Tibial nerve (tissue), 4 donors: ENCODE data around the gene TNP2. TPM values are rescaled to one million over a fixed set of nuclear protein-coding genes. Genes with fewer than 3 reads are reported as not detected.

Source experiments
- DNase-seq, 2 donors: peaks; one replicate each; pipeline ENCODE4 v3.0.0-alpha.2; 2019; ENCODE audit warnings: low spot score in 2 of 2
- H3K27ac ChIP-seq, 4 donors: fragments of 200-600 bp; sonication (generic) in 3 of 4; one replicate each; pipeline ENCODE4 v1.5.1; 2017 to 2019; ENCODE audit warnings: mild to moderate bottlenecking in 1 of 4
- H3K27me3 ChIP-seq, 2 donors: fragments of 200-600 bp; sonication (generic) in 1 of 2; one replicate each; pipeline versions ENCODE4 v1.5.1 to v1.6.0; 2017 to 2019
- H3K36me3 ChIP-seq, 3 donors: fragments of 200-600 bp; sonication (generic); one replicate each; pipeline ENCODE4 v1.5.1; 2018 to 2019
- H3K4me1 ChIP-seq, 4 donors: fragments of 200-600 bp; sonication (generic) in 3 of 4; one replicate each; pipeline ENCODE4 v1.5.1; 2017 to 2019
- H3K4me3 ChIP-seq, 4 donors: fragments of 200-600 bp; sonication (generic) in 3 of 4; one replicate each; pipeline ENCODE4 v1.5.1; 2017 to 2019; ENCODE audit warnings: mild to moderate bottlenecking in 1 of 4, moderate library complexity in 1 of 4
- H3K9me3 ChIP-seq, 4 donors: fragments of 200-600 bp; sonication (generic) in 3 of 4; one replicate each; pipeline ENCODE4 v1.5.1; 2017 to 2019
- EP300 ChIP-seq, 2 donors: sonication (generic); formaldehyde crosslinking; IDR thresholded peaks; one replicate each; pipeline ENCODE4 v1.6.1; 2017; ENCODE audit warnings: antibody characterized with exemption in 2 of 2, mild to moderate bottlenecking in 1 of 2
- POLR2A ChIP-seq, 2 donors: fragments of 450-650 bp; IDR thresholded peaks; one replicate each; pipeline ENCODE4 v1.6.1; 2017; ENCODE audit warnings: antibody characterized with exemption in 2 of 2, mild to moderate bottlenecking in 2 of 2, moderate library complexity in 2 of 2
- WGBS, 2 donors: methylation state at CpG; one replicate each; pipeline ENCODE4 v1.1.5; 2018; 5-methylcytosine and 5-hydroxymethylcytosine counted together
- total RNA-seq, 4 donors: library from RNA; depleted of rRNA; stranded (reverse); fragments of >200 nt; gene quantifications; one replicate each; pipeline ENCODE4 v1.1.0, GENCODE V29; 2016
- TF ChIP-seq, protein P1 (sequence below), 5 experiments: fragments of 200-600 bp in 3 of 5; fragments of 450-650 bp in 2 of 5; sonication (generic) in 3 of 5; IDR thresholded peaks; one replicate each; pipeline ENCODE4 v1.5.1; 2016 to 2019; ENCODE audit warnings: antibody characterized with exemption in 5 of 5, mild to moderate bottlenecking in 3 of 5, moderate library complexity in 2 of 5

Gene TNP2
- total RNA-seq, 4 donors from 2014 or later, result not detected

DNA sequence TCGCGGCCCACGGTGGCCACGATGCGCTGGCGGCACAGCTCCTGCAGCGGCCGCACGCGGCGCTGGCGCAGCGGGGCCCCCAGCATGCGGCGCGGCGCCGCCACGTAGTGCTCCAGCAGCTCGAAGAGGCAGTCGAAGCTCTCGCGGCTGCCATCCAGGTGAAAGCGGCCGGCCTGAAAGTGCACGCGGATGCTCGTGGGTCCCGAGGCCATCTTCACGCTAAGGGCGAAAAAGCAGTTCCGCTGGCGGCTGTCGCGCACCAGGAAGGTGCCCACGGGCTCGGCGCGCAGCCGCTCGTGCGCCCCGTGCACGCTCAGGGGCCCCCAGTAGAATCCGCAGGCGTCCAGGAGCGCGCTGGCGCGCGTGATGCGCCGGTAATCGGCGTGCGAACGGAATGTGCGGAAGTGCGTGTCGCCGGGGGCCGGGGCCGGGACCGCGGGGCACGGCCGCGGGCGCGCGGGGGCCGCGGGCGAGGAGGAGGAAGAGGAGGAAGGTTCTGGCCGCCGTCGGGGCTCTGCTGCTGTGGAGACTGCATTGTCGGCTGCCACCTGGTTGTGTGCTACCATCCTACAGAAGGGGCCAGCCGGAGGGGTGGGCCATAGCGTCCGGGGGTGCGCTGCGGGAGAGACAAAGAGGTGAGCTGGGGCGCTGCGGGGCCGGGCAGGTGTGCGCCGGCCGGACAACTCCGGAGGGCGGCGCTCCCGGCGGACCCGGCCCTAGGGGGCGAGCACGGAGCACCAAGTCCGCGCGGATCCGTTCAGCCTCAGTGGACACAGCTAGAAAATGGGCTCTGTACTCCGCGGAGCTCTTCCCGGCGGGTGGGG, 14.0 kb downstream of the TNP2 start:
- no peaks in the 10 kb centered on the region for H3K9me3 ChIP-seq
- H3K27me3 ChIP-seq, result no peaks in the 10 kb centered on the region
- no peak for TF ChIP-seq EP300 (IDR thresholded peaks at IDR 0.05)
- no peak for TF ChIP-seq POLR2A (IDR thresholded peaks at IDR 0.05)
- TF ChIP-seq, protein P1, sequence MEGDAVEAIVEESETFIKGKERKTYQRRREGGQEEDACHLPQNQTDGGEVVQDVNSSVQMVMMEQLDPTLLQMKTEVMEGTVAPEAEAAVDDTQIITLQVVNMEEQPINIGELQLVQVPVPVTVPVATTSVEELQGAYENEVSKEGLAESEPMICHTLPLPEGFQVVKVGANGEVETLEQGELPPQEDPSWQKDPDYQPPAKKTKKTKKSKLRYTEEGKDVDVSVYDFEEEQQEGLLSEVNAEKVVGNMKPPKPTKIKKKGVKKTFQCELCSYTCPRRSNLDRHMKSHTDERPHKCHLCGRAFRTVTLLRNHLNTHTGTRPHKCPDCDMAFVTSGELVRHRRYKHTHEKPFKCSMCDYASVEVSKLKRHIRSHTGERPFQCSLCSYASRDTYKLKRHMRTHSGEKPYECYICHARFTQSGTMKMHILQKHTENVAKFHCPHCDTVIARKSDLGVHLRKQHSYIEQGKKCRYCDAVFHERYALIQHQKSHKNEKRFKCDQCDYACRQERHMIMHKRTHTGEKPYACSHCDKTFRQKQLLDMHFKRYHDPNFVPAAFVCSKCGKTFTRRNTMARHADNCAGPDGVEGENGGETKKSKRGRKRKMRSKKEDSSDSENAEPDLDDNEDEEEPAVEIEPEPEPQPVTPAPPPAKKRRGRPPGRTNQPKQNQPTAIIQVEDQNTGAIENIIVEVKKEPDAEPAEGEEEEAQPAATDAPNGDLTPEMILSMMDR (IDR thresholded peaks at IDR 0.05), result peak in 2 of 5 experiments; percentile 9 to 13
- H3K27ac ChIP-seq, result peak overlapping the region; percentile 76 to 97 (median 92)
- 2 to 3% methylated on average over 60 to 76 of the region's 105 CpGs for WGBS, 2 donors
- peak overlapping the region; percentile 51 to 81 (median 70) for H3K4me3 ChIP-seq
- no peak for DNase-seq
- no peaks in the 10 kb centered on the region for H3K36me3 ChIP-seq
- H3K4me1 ChIP-seq, result peaks cover 0 to 48% (median 20%) of the 10 kb centered on the region in 4 donors

DNA sequence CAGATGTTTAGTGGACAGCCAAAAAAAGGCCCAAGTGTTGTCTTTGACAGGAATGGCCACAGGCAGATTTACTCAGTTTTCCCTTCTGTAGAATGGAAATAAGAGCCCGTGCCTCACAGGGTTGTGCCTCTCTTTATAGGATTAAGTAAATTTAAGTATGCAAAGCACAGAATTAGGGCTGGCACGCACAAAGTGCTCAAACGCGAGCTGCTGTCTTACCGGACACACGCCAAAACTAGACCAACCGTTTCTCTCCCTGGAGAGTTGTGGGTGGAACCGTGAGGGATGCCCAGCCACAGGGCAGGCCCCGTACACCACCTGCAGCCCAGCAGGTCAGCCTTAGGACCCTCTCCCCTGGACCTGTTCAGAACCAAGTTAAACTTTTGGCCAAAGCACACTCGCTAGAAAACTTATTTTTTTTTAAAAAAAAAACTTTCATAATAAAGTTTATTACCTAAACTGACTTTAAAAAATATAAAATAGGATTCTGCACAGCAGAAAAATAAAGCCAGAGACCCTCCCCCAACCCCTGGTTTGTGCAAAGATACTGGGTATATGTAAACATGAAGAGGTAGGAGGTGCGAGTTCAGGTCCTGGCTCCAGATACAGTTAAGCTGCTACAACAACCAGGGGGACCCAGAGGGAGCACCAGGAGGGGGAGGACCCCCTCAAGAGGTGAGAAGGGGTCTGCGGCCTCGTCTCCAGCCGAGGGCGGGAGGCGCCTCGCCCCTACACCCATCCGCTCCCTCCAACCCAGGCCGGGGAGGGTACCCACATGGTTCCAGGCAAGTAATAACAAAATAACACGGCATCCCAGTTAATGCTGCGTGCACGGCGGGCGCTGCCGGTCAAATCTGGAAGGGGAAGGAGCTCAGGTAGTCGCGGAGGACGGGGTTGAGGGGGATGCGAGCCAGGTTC, 14.9 kb downstream of the TNP2 start:
- peak overlapping the region in 2 of 4 donors; percentile 96 to 97 for H3K27ac ChIP-seq
- H3K9me3 ChIP-seq, result no peaks in the 10 kb centered on the region
- TF ChIP-seq, protein P1 (IDR thresholded peaks at IDR 0.05), result no peak
- no peak for TF ChIP-seq EP300 (IDR thresholded peaks at IDR 0.05)
- peaks cover 0 to 46% (median 17%) of the 10 kb centered on the region in 4 donors for H3K4me1 ChIP-seq
- peak overlapping the region; percentile 6 to 81 (median 70) for H3K4me3 ChIP-seq
- no peak for DNase-seq
- H3K27me3 ChIP-seq, result no peaks in the 10 kb centered on the region
- no peaks in the 10 kb centered on the region for H3K36me3 ChIP-seq
- 50 to 64% methylated on average over 28 of the region's 29 CpGs for WGBS, 2 donors

DNA sequence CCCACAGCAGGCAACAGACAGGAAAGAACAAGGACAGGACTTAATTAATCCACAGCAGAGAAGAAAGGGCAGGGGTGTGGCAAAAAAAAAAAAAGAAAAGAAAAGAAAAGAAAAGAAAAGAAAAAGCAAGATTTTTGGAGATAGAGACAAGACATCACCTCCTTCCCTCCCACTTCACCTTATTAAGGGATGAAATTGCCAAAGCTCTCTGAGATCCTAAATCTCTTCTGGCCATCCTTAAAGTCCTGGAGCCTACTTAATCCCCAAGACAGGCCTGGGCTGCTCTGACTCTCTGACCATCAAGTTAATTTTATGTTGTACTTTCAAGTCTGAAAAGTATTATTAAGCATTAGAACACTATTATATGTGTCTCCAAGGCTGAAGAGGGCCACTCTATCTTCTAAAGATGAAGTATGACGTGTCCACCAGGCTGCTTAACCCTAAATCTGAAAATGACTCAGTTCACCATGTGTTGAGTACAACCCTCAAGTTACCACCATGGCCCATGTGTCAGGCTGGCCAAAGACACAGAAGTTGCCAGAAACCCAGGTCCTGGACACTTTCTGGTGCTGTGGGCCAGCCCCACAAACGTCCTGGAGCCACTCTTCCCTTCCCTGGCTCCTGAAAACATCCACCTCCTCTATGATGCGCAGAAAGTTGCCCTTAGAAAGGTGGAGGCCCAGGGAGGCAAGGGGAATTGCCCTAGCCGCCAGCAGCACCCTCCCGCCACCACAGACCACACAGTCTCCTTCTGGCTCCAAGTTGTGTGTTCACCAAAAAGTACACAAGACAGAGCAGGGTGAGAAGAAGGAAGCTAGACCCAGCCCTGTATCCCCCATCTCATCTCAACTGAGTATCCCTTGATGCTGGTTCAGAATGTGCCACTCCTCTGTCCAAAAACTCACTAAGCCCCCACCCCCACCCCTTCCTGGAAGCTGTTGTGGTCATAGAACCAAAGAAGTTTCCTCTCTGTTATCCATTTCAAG, 15.8 kb downstream of the TNP2 start:
- no peaks in the 10 kb centered on the region for H3K27me3 ChIP-seq
- DNase-seq, result no peak
- H3K9me3 ChIP-seq, result no peaks in the 10 kb centered on the region
- H3K4me3 ChIP-seq, result peak overlapping the region in 2 of 4 donors; percentile 80 to 81
- WGBS, 2 donors, result 85% methylated on average over 5 of the region's 5 CpGs
- no peak for TF ChIP-seq EP300 (IDR thresholded peaks at IDR 0.05)
- TF ChIP-seq POLR2A (IDR thresholded peaks at IDR 0.05), result no peak
- TF ChIP-seq, protein P1 (IDR thresholded peaks at IDR 0.05), result no peak
- peaks cover 0 to 36% (median 9%) of the 10 kb centered on the region in 4 donors for H3K4me1 ChIP-seq
- peak overlapping the region in 1 of 4 donors; percentile 33 for H3K27ac ChIP-seq
- no peaks in the 10 kb centered on the region for H3K36me3 ChIP-seq

DNA sequence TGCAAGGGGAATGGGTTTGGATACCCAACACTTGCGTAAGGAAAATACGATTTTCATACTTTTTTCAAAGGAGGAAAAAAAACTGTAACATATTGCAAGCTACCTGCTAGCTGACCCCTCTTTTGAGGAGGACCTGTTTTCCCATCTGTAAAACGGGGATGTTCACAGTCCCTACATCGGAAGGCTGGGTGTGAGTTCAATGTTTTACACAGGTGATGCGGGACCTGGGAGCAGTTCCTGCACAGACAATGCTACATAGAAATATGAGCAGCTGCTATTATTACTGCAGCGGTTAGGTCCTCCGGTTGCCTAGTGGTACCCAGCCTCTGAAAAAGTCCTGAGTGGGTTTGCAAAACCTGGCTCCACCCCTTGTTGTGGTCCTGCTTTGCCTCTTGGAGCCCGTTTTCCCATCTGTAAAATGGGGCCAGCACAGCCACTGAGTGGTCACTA, 16.6 kb downstream of the TNP2 start:
- Histone ChIP-seq H3K36me3 (no peaks in the 10 kb centered on the region), H3K4me3 (no peak overlapping the region), H3K27ac (no peak overlapping the region), H3K4me1 (peaks cover 0 to 32% (median 9%) of the 10 kb centered on the region in 4 donors), H3K9me3 (no peaks in the 10 kb centered on the region), H3K27me3 (no peaks in the 10 kb centered on the region)
- TF ChIP-seq, protein P1 (IDR thresholded peaks at IDR 0.05), result no peak
- no peak for TF ChIP-seq POLR2A (IDR thresholded peaks at IDR 0.05)
- no peak for TF ChIP-seq EP300 (IDR thresholded peaks at IDR 0.05)
- DNase-seq, result no peak
- WGBS, 2 donors, result 89 to 92% methylated on average over 8 of the region's 8 CpGs
